RCC 7860 (cell line): ENCODE data around the gene LDLRAD4.

Source experiments
- DNase-seq: peaks from one replicate; pipeline ENCODE4 v3.0.0-alpha.2; 2015; ENCODE audit warnings: low spot score
- FAIRE-seq: peaks from 2 replicates; lab custom pipeline; 2012; peaks lifted over from hg19 to GRCh38; lab: Jason Lieb, UNC

The LDLRAD4 gene

DNA sequence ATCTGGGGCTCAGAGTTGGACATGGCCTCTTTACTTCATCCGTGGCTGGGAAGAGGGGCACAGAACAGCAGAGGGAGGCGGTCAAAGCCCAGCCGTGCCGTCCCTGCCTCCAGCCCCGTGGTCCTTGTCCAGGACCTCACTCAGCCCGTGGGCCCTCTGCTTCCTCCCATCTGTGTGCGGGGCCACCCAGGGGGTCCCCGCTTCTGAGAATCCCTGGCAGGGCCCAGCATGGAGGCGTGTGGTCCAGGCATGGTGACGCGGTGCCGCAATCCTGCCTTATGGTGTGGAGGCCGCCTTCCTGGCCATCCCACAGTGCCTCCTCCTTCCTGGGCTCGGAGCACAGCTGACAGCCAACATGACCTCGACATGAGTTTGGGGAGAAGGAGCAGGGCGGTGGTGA, 275.2 kb downstream of the LDLRAD4 start:
- no peak for DNase-seq
- no peak for FAIRE-seq

DNA sequence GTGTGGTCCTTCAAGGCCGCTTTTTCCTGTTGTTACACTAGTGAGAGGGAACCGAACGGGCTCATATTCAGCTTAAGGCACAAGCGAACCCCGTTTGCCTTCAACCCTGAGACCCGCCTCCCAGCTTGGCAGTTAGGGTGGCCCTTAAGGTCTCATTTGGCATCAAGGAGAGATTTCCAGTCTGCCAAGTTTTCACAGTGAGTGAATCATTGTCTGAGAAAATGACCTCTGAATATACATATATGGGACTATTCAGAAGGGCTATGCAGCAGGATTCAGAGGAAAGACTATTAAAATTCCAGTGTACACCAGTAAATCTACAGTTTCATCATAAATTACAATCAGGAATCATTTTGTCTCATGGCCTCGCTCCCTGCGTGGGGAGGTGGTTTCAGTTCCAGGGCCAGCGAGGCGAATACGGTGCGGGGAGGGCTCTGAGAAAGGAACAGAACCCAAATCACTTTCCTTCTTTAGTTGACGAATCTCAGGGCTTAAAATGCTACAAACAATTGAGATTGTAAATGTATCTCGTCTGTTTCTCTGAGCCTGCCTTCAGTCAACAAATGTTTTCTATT, 276.4 kb downstream of the LDLRAD4 start:
- DNase-seq = no peak
- FAIRE-seq = no peak

DNA sequence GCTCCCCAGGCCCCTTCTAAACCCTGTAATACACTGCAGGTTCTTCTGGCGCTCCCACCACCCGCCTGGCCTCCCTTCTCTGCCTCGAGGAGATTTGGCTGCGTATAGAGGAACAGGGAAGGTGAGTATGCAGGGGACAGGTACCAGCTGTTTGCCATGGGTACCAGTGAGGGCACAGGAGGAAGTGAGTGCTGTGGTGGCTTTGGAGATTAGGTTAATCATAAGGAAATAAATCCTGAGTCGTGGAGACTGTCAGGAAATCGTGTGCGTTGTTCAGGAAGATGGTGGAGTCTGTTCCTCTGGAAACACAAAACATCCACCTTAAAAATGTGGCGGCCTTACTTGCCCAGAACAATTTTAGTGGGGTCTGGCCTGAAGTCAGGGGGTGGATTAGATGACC, 277.4 kb downstream of the LDLRAD4 start:
- DNase-seq = no peak
- no peak for FAIRE-seq

DNA sequence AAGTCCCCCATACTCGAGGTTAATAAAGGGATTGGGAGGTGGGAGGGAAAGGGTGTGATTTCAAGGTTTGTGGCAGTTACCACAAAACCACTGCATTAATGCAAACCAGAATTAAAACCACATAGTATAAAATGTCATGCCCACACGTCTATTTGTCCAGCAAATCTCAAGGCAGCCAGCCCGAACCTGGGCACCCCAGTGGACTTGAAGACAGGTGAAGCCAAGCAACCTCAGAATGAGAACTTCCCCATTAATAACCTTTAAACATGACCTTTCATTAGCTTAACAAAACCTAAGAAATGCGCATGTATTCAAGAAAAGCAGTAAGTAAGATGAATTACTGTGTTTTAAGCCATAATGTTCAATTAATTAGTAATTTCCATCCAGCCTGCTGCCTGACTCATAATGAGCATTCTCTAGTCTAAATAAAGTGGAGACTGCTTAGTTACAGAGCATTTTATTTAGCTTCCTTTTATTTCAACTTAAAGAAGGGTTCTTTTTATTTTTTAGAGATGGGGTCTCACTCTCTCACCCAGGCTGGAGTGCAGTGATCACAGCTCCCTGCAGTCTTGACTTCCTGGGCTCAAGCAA, 278.2 kb downstream of the LDLRAD4 start:
- DNase-seq = no peak
- FAIRE-seq = no peak

DNA sequence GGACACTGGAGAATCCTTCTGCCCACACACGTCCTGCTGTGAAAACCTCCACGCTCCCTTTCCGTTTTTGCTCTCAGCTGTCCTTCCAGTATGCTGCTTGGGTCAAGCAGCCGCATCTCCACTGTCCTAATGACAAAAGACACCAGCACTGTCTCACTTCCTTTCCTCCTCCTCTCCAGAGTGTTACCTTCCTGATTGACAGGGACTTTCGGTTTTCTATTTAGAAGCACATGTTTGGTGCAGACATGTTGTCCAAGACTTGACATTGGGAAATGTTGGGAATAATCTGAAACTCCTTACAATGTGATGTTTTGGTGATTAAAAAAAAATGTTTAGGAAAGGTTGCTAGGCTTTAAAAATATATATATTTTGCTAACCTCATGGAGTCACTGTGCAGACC, 281.2 kb downstream of the LDLRAD4 start:
- no peak for FAIRE-seq
- DNase-seq = no peak

DNA sequence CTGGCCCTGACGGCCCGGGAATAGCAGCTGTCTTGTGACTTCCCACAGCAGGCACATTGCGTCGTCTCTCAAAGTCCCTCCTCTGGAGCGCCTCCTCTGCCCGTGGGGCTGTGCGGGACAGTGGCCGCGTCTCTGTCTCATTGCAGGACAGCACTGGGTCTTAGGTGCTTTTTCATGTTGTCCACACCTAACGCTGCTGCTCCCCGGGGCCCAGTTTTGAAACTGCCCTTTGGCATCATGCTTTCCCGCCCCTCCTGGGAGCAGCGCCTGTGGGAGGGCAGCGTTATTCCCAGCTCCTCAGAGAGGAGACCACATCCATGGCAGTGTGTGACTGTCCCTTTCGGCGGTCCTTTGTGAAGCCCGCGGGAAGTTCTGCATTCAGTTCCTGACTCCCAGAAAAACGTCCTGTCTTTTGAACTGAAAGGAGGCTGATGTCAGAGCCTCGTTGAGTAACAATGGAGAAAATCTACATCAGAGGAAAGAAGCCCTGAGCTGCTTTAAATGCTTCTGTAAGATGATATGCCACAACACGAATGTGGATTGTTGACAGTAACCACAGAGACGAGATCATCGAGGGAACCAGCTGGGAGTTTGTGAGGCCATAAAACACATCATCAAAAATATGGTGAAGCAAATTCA, 281.8 kb downstream of the LDLRAD4 start:
- FAIRE-seq (no peak), DNase-seq (peak; percentile 30)

DNA sequence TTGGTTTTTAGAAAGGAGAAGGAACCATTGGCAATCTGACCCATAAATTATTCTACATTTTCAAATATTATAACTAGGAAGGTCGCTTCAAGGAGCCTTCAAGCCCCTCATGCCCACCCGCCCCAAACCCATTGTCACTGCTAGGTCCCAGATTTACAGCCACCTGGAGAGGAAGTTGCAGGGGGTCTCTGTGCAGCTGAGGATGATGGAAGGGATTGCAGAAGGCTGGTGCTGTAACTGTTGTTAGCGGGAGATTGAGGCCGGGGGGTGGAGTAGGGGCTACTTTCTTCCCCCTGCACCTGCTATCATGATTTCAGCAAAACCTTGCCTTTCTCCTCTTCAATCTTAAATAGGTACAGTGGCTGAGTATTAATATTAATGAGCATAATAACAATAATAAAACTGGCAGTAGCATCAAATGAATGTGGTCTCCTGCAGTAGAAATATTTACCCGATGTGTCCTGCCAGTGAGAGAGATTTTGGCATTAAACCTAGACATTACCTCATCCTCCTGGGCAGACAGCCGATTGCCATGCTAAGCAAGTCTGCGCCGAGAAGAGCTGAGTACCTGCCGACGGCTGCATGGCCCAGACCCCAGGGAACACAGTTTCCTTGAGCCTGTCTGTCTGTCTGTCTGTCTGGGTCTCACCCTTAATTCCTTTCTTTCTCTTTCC, 282.4 kb downstream of the LDLRAD4 start:
- peak; percentile 16 for FAIRE-seq

DNA sequence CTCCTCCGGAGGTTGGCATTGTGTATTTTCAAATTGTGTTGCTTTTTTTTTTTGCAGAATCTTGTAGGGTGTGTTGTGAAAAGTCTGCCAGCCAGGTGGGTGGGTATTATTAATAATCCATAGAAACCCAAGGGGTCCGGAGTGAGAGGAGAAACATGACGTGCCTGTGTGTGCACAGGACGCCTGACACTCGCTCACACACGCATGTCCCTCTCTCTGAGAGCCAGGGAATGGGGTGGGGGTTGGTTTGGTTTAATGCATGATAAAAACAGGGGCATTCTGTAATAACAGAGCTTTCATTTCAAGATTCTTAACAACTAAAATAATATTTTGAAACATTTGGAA, 283.0 kb downstream of the LDLRAD4 start:
- FAIRE-seq (no peak), DNase-seq (no peak)

More for the DNA sequence above, 282.4 kb downstream of the LDLRAD4 start:
- peak; percentile 60 for DNase-seq

DNA sequence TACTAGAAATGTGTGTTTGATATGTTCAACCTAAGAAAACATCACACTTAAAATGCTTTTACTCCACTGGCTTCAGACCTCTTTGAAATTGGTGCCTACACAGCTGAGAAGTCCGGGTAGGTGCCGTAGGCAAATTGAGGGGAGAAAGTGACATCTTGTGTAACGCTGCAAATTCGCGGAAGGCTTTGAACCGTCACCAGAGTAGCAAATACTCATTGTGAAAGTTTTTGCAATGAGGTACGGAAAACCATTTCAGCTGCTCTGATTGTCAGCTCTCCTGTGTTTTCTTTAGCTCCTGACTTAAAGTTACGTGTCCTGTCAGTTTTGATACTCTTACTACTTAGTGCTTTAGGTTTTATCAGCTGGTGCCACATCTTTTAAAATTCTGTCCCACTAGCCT, 283.3 kb downstream of the LDLRAD4 start:
- DNase-seq (no peak), FAIRE-seq (no peak)

DNA sequence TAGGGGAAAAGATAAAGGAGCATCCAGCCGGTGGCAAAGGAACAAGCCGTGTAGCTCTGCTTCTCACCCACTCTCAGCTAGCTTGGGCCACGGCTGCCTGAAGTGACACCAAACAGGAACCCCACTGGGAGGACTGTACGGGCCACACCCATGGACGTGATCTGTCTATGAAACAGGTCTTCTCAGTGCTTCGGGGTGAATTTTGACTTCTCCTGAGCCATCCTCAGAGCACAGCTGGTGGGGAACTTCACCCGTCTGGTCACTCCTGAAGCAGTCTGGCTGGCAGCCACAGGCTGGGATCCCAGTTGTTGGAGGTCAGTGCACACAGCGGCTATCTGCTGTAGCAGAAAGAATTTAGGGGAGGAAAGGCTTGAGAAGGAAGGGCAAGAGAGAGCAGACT, 284.0 kb downstream of the LDLRAD4 start:
- no peak for DNase-seq
- no peak for FAIRE-seq

DNA sequence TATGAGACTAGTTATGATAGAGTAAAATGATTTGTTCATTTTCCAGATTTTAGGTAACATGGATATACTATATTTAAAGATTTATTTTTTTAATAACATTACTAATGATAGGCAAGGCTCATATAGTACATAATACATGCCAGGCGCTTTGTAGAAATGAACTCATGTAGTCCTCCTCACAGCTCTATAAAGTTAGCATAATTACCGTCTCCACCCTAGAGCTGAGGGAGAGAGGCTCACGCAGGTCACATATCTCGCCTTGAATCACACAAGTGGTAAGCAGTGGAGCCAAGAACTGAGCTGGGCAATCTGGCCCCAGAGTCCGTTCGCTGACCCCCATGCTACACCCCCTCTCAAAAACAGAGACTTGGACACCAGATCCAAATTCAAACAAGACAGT, 285.3 kb downstream of the LDLRAD4 start:
- DNase-seq = no peak
- FAIRE-seq = no peak

DNA sequence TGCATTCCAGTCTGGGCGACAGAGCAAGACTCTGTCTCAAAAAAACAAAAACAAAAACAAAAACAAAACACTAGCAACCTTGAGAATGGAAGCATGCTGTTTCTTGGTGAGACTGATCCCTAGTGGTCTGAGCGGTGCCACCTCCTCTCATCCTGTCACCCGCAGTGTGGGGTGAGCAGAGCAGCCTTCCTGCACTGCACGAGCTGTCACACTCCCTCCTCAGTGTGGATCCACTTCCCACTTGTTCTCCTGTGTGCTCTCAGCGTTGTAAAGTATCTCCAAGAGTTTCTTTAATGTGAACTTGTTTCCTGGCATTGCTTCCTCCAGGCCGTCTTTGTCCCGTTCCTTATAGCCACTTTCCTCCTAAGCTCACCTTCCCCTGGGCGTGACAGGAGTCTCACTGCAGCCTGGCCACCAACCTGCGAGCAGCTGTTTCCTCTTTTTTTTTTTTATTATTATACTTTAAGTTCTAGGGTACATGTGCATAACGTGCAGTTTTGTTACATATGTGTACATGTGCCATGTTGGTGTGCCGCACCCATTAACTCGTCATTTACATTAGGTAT, 287.3 kb downstream of the LDLRAD4 start:
- DNase-seq = no peak

DNA sequence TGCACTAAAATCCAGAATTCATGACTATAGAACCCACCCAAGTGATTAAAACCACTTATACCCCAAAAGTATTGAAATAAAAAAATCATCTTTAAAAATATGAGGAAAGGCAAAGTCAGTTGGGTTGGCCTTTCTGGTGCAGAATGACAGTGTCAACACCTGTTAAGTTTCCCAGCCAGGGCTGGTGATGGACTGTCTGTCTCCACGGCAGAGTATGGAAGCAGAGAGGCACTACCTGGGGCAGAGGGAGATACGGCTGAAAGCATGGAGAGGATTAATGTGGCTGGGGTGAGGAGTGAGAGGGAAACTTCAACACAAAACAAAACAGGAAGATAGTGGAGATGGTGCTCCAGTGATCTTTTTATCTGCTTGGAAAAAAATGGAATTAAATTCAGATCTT, 292.0 kb downstream of the LDLRAD4 start:
- no peak for FAIRE-seq
- no peak for DNase-seq

More for the DNA sequence above, 287.3 kb downstream of the LDLRAD4 start:
- no peak for FAIRE-seq

DNA sequence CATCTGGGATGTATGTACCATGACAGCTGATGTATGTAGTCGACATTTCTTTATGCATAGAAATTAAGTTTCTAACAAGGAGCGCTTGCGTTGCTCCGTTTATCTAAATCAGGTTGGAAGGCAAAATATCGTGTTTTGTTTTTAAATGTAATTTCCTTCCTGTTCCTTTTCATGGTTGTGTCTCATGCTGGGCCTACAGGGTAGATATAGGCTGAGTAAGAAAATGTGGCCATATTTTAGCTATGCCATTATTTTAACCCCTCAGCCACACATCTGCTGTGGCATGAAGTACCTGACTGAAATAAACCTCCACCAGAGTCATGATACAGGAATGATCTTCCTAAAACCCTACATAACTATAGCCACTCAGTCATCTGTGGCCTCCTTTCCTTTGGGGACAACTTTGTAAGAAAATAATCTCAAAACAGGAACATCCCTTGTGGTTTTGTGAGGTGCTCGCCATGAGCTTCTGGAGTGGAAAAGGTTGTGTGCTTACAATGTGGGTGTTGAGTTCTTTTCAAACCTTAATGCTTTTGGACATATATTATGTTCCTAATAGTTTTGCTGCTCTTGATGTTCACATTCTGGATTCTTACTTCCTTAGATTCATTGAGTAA, 293.5 kb downstream of the LDLRAD4 start:
- DNase-seq (no peak), FAIRE-seq (no peak)

DNA sequence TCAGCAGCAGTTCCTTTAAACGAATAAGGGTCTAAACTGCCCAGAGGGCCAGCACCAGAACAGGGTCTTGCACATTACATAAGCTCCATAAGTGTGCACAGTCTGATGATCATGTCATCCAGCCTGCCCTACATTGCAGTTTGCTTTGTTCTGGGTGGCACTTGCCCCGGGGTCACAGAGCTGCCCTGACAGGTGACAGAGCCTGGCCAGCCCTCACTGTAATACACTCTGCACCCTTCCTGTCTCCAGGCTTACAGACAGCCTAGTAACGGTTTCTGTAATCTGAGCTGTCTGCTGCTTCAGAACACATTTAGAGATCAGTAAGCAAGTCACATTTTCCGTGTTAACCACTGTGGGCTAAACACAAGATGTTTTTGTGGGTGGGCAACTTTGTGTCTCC, 294.5 kb downstream of the LDLRAD4 start:
- FAIRE-seq (no peak), DNase-seq (no peak)

DNA sequence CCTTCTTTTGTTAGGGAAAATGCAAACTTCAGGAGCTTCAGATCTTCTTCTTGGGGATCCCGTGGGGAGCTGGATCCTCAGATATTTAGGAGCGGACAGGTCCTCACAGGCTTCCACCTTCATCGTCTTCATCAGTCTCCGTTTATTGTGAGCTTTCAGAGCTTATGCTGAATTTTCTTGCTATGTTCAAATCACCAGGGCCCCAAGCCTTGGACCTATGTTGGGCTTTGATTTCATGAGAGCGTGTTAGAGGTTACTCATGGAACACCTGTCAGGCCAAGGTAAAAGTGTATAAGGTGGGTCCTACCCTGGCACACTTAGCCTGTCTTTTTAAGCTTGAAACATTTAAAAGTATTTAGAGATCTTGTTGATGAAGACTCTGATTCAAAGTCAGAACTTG, 294.9 kb downstream of the LDLRAD4 start:
- FAIRE-seq = no peak
- DNase-seq = no peak

DNA sequence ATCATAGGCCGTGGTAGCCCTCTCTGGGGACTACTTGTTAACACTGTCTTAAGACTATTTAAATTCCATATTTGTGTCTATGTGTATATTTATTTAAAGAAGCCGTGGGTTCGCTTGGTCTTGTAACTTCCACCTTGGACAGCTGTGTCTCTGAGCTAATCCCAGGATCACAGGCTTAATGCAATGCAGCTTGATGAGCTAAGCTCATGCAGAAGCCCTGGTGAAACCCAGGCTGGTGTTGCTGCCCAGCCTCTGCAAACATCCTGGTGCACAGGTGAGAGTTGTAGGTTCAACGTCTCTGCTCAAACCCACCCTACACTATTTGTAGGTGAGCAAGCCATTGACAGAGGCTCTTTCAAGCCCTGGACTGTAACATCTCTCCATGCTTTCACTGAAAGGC, 296.0 kb downstream of the LDLRAD4 start:
- FAIRE-seq = no peak
- no peak for DNase-seq

DNA sequence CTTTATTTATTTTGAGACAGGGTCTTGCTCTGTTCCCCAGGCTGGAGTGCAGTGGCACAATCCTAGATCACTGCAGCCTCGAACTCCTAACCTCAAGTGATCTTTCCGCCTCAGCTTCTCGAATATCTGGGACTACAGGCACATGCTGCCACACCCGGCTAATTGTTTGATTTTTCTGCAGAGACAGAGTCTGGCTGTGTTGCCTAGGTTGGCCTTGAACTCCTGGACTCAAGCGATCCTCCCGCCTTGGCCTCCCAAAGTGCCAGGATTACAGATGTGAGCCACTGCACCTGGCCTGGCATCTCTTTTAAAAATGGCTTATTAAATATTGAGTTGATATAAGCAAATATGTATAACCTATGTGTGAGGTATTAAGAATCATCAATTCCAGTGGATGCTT, 298.3 kb downstream of the LDLRAD4 start:
- DNase-seq (no peak), FAIRE-seq (no peak)

DNA sequence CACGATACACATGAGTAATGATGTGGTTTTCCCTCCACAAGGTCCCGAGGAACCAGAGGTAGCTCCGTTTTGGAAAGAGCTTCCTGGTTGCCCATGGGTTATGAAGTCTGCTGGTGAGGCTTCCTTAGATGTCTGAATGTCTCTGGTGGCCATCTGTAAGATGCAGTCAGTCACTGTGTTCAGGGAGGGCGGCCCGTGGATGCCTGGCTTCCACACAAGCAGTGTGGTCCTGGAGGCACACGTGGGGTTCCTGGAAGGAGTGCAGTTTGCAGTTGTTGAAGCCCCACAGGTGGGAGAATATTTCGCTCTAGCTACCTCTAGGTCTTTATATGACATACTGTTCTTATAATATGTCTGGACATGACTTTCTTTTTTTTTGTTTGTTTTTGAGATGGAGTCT, 298.8 kb downstream of the LDLRAD4 start:
- FAIRE-seq = no peak

DNA sequence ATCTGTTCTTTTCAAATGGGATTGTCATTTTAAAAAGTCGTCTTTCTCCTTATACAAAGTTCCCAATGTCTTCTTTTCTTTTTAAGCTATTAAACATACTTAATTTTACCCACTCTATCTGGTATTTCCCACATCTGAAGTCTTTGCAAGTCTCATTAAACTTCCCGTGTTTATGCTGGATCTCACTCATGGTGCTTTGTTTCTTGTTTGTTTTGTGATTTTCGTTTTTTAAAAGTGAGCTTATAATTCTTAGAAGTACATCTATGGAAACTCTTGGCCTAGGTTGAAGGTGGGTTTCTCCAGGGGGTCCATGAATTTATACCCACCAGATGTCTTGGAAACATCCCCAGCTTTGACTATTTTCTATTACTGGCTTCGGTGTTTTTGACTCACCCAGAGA, 299.8 kb downstream of the LDLRAD4 start:
- DNase-seq = no peak
- FAIRE-seq = no peak

More for the DNA sequence above, 298.8 kb downstream of the LDLRAD4 start:
- no peak for DNase-seq

DNA sequence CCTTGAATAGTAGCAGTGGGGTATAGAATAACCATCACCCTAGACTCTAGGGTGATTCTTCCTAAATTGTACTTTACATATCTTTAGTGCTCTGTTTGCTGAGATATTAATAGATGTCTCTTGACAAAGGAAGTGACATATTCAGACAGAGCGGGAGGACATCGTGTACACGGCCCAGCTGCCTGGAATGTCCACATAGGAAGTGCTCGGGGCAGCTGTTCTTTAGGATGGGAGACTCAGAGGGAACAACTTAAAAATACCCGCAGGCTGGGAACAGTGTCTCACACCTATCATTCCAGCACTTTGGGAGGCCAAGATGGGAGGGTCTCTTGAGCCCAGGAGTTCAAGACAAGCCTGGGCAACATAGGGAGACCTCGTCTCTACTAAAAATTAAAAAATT, 301.7 kb downstream of the LDLRAD4 start:
- DNase-seq (no peak), FAIRE-seq (no peak)
